WTC11 (cell line): ENCODE measurements around the gene TFB2M. TPM values are rescaled to one million over a fixed set of nuclear protein-coding genes. Genes with fewer than 3 reads are reported as not detected.

Source experiments
- ATAC-seq: fragments of 200-7000 bp; cut with Tn5 transposase; 2 replicates; pipeline ENCODE4 v1.10.0; 2021; ENCODE audit warnings: mild to moderate bottlenecking, moderate library complexity
- CTCF ChIA-PET: fragments of 300-600 bp; sonication (Branson Sonifier 250); formaldehyde crosslinking; loops from one replicate; lab custom pipeline; 2021; ENCODE audit warnings: antibody characterized with exemption; lab: Charles Lee
- POLR2A ChIA-PET: fragments of 350-600 bp; sonication (Branson Sonifier 250); formaldehyde crosslinking; loops from one replicate; lab custom pipeline; 2021; ENCODE audit warnings: antibody characterized with exemption; lab: Charles Lee
- DNase-seq: peaks from one replicate; pipeline ENCODE4 v3.0.0; 2021; ENCODE audit warnings: low spot score
- H3K27ac Mint-ChIP-seq: 2 replicates; pipeline ENCODE4 v1.8.0; 2021; ENCODE audit warnings: mixed read lengths
- H3K27me3 Mint-ChIP-seq: 2 replicates; pipeline ENCODE4 v1.8.0; 2021; ENCODE audit warnings: low read depth, mild to moderate bottlenecking, moderate library complexity, mixed read lengths
- H3K36me3 Mint-ChIP-seq: 2 replicates; pipeline ENCODE4 v1.8.0; 2021; ENCODE audit warnings: mixed read lengths
- H3K4me1 Mint-ChIP-seq: 2 replicates; pipeline ENCODE4 v1.8.0; 2022; ENCODE audit warnings: mixed read lengths
- H3K4me3 Mint-ChIP-seq: 2 replicates; pipeline ENCODE4 v1.8.0; 2021; ENCODE audit warnings: mild to moderate bottlenecking, moderate library complexity, mixed read lengths
- H3K9me3 Mint-ChIP-seq: 2 replicates; pipeline ENCODE4 v1.8.0; 2021; ENCODE audit warnings: mixed read lengths
- ATF1 ChIP-seq: sonication (generic); formaldehyde crosslinking; IDR thresholded peaks from 2 replicates; pipeline ENCODE4 v1.8.1; 2023; ENCODE audit warnings: mild to moderate bottlenecking, moderate library complexity, missing genetic modification reagents
- CREB1 ChIP-seq: sonication (generic); formaldehyde crosslinking; IDR thresholded peaks from 2 replicates; pipeline ENCODE4 v1.8.0; 2023; ENCODE audit warnings: mild to moderate bottlenecking, missing genetic modification reagents
- ELF4 ChIP-seq: sonication (generic); formaldehyde crosslinking; IDR thresholded peaks from 2 replicates; pipeline ENCODE4 v1.8.1; 2022; ENCODE audit warnings: low read depth, mild to moderate bottlenecking, moderate library complexity, missing genetic modification reagents
- EMX1 ChIP-seq: fragments of 250-450 bp; sonication (Bioruptor Pico); IDR thresholded peaks from 2 replicates; pipeline ENCODE4 v1.8.0; 2021; ENCODE audit warnings: mild to moderate bottlenecking
- GABPB1 ChIP-seq: sonication (generic); formaldehyde crosslinking; IDR thresholded peaks from 2 replicates; pipeline ENCODE4 v1.8.1; 2023; ENCODE audit warnings: mild to moderate bottlenecking, missing genetic modification reagents
- GRHL2 ChIP-seq: fragments of 250-450 bp; sonication (Bioruptor Pico); IDR thresholded peaks from 2 replicates; pipeline ENCODE4 v1.8.0; 2022; ENCODE audit warnings: mild to moderate bottlenecking, moderate library complexity; ENCODE audit not compliant: insufficient replicate concordance, severe bottlenecking
- GTF2I ChIP-seq: fragments of 250-450 bp; sonication (Bioruptor Pico); conservative IDR thresholded peaks from 2 replicates; pipeline ENCODE4 v1.4.0; 2021; ENCODE audit warnings: mild to moderate bottlenecking
- MXD4 ChIP-seq: fragments of 250-450 bp; sonication (Bioruptor Pico); IDR thresholded peaks from 2 replicates; pipeline ENCODE4 v1.8.0; 2021; ENCODE audit warnings: mild to moderate bottlenecking, moderate library complexity, borderline replicate concordance
- NFATC4 ChIP-seq: fragments of 250-450 bp; sonication (Bioruptor Pico); IDR thresholded peaks from 2 replicates; pipeline ENCODE4 v1.9.0; 2021; ENCODE audit warnings: mild to moderate bottlenecking
- NFE2L1 ChIP-seq: sonication (generic); formaldehyde crosslinking; IDR thresholded peaks from 2 replicates; pipeline ENCODE4 v1.8.1; 2023; ENCODE audit warnings: missing genetic modification reagents
- PRRX2 ChIP-seq: fragments of 250-450 bp; sonication (Bioruptor Pico); IDR thresholded peaks from 2 replicates; pipeline ENCODE4 v1.8.0; 2021; ENCODE audit warnings: mild to moderate bottlenecking
- SMAD3 ChIP-seq: sonication (generic); formaldehyde crosslinking; IDR thresholded peaks from 2 replicates; pipeline ENCODE4 v1.8.0; 2022; ENCODE audit warnings: missing genetic modification reagents, mild to moderate bottlenecking, borderline replicate concordance
- ZBTB21 ChIP-seq: sonication (generic); formaldehyde crosslinking; IDR thresholded peaks from 2 replicates; pipeline ENCODE4 v1.8.1; 2023; ENCODE audit warnings: mild to moderate bottlenecking, missing genetic modification reagents, borderline replicate concordance
- ZNF416 ChIP-seq: fragments of 250-450 bp; sonication (Bioruptor Pico); IDR thresholded peaks from 2 replicates; pipeline ENCODE4 v1.9.0; 2021; ENCODE audit warnings: mild to moderate bottlenecking, inconsistent platforms
- total RNA-seq: library from RNA; stranded (reverse); gene quantifications from 3 replicates; pipeline ENCODE4 v1.2.3, GENCODE V29; 2021
- TF ChIP-seq, protein P1 (sequence below): sonication (generic); formaldehyde crosslinking; IDR thresholded peaks from 2 replicates; pipeline ENCODE4 v1.8.1; 2023; ENCODE audit warnings: mild to moderate bottlenecking, moderate library complexity, missing genetic modification reagents
- TF ChIP-seq, protein P2 (sequence below): sonication (generic); formaldehyde crosslinking; IDR thresholded peaks from 2 replicates; pipeline ENCODE4 v1.8.1; 2022; ENCODE audit warnings: low read depth, mild to moderate bottlenecking, moderate library complexity, missing genetic modification reagents, borderline replicate concordance
- TF ChIP-seq, protein P3 (sequence below): fragments of 250-450 bp; sonication (Bioruptor Pico); IDR thresholded peaks from 2 replicates; pipeline ENCODE4 v2.1.2; 2022; ENCODE audit warnings: mild to moderate bottlenecking, moderate library complexity
- TF ChIP-seq, protein P4 (sequence below): fragments of 250-450 bp; sonication (Bioruptor Pico); IDR thresholded peaks from 2 replicates; pipeline ENCODE4 v1.9.0; 2021; ENCODE audit warnings: mild to moderate bottlenecking
- TF ChIP-seq, protein P5 (sequence below): sonication (generic); formaldehyde crosslinking; IDR thresholded peaks from 2 replicates; pipeline ENCODE4 v1.8.1; 2022; ENCODE audit warnings: mild to moderate bottlenecking, moderate library complexity, missing genetic modification reagents
- TF ChIP-seq, protein P6 (sequence below): sonication (generic); formaldehyde crosslinking; IDR thresholded peaks from 2 replicates; pipeline ENCODE4 v1.8.1; 2022; ENCODE audit warnings: missing genetic modification reagents, borderline replicate concordance

Gene TFB2M
- total RNA-seq, 1 experiment from 2014 or later: 16.5 TPM

DNA sequence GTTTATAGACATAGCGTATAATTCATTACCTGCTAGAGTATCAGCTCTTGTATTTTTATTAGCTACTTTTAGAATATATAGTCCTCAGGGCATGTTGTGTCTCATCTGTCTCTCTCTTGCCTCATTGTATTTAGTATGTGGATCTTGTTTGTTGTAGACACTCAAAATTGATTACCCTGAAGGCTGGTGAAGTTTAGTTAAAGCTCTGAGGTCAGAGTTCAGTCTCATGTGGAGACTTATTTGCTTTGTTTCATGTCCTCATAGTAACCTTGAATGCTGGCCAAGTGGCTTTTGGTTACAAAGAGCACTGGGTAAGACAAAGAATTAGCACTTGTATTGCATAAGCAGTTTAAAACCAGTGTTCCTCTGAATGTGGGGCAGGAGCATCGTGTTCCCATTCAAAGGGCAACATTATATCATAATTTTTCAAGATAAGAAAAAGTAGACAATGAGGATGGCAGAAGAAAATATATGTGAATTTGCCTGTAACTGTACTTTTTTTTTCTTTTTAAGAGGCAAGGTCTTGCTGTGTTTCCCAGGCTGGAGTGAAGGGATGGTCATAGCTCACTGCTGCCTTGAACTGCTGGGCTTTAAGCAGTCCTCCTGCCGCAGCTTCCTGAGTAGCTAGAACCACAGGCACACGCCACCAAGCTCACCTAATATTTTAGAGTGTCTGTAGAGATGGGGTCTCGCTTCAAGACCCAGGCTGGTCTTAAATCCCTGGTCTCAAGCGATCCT, 17.6 kb upstream of the TFB2M start:
- CTCF ChIA-PET: no interaction called here
- no peaks in the 10 kb centered on the region for H3K4me1 Mint-ChIP-seq

DNA sequence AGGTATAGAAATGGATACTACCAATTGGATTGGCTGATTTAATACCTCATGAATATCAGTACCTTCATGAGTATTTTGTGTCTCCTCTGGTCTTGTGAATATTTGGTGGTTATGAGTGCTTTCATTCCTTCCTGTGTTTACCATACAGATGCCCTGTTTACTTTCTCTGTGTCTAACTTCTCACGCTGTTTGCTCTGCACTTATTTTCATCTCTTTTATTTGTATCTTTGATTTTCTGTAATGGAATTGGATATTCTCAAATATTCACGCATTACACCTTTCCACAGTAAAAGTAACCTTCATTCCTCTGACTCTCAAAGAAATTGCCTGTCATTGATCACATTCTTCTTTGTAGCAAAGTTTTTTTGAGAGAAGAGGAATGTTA, 17.0 kb upstream of the TFB2M start:
- TF ChIP-seq, protein P1, sequence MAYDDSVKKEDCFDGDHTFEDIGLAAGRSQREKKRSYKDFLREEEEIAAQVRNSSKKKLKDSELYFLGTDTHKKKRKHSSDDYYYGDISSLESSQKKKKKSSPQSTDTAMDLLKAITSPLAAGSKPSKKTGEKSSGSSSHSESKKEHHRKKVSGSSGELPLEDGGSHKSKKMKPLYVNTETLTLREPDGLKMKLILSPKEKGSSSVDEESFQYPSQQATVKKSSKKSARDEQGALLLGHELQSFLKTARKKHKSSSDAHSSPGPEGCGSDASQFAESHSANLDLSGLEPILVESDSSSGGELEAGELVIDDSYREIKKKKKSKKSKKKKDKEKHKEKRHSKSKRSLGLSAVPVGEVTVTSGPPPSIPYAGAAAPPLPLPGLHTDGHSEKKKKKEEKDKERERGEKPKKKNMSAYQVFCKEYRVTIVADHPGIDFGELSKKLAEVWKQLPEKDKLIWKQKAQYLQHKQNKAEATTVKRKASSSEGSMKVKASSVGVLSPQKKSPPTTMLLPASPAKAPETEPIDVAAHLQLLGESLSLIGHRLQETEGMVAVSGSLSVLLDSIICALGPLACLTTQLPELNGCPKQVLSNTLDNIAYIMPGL (CRISPR knock-in tag): no peak
- TF ChIP-seq NFATC4 (CRISPR knock-in tag) (no peak), SMAD3 (CRISPR knock-in tag) (no peak), ZNF416 (CRISPR knock-in tag) (no peak), CREB1 (no peak), ZBTB21 (CRISPR knock-in tag) (no peak)
- ChIA-PET POLR2A (no interaction called here), CTCF (no interaction called here)
- Mint-ChIP-seq H3K27ac (no peak overlapping the region), H3K4me1 (no peaks in the 10 kb centered on the region), H3K4me3 (no peak overlapping the region), H3K27me3 (no peaks in the 10 kb centered on the region), H3K36me3 (no peaks in the 10 kb centered on the region), H3K9me3 (no peaks in the 10 kb centered on the region)
- no peak for DNase-seq
- ATAC-seq: no peak

More for the DNA sequence above, 17.6 kb upstream of the TFB2M start:
- Mint-ChIP-seq H3K27me3 (no peaks in the 10 kb centered on the region), H3K4me3 (no peak overlapping the region), H3K36me3 (no peaks in the 10 kb centered on the region), H3K27ac (no peak overlapping the region; the same call in 1 of the 2 replicates), H3K9me3 (no peaks in the 10 kb centered on the region)
- POLR2A ChIA-PET: no interaction called here
- ATAC-seq (no peak), DNase-seq (no peak)
- TF ChIP-seq GABPB1 (CRISPR knock-in tag): peak; percentile 84
- TF ChIP-seq PRRX2 (CRISPR knock-in tag): no peak

DNA sequence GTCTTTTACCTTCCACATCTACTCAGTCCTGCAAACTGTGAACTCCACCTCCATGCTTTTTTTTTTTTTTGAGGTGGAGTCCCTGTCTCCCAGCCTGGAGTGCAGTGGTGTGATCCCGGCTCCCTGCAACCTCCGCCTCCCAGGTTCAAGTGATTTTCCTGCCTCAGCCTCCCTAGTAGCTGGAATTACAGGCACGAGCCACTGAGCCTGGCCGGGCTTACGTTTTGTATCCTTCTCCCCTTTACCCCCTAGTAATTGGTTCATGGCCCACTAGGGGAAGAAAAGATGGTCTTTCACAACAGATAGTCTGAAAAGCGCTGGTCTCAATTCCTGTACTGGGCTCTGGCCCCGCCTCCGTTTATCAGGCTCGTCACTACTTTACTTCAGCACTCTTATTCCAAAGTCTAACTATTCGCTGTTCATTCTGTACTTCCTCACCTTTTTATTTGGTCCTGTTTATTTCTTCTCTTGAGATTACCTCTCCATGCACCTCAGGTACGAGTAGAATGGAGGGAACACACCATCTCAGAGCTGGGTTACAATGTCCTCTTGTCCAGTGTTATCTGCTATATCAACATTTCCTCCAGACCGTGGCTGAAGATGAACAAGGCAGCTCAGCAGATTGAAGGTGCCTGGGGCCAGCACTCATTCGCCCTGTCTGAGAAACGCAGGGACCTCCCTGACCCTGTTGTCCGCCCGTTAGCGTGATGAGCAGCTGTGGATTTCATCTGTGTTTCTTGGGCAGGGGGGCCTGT, 16.4 kb upstream of the TFB2M start:
- no peaks in the 10 kb centered on the region for H3K36me3 Mint-ChIP-seq
- no peak overlapping the region for H3K4me3 Mint-ChIP-seq
- no peaks in the 10 kb centered on the region for H3K9me3 Mint-ChIP-seq
- ATAC-seq: no peak
- no peak for DNase-seq
- POLR2A ChIA-PET: no interaction called here
- no peaks in the 10 kb centered on the region for H3K4me1 Mint-ChIP-seq
- no peaks in the 10 kb centered on the region for H3K27me3 Mint-ChIP-seq
- CTCF ChIA-PET: no interaction called here
- no peak overlapping the region for H3K27ac Mint-ChIP-seq
- TF ChIP-seq GTF2I (CRISPR knock-in tag) (no peak), ATF1 (CRISPR knock-in tag) (no peak), MXD4 (CRISPR knock-in tag) (no peak), EMX1 (CRISPR knock-in tag) (no peak), NFE2L1 (no peak), GRHL2 (CRISPR knock-in tag) (no peak), CREB1 (no peak), ELF4 (CRISPR knock-in tag) (no peak)
- TF ChIP-seq, protein P2, sequence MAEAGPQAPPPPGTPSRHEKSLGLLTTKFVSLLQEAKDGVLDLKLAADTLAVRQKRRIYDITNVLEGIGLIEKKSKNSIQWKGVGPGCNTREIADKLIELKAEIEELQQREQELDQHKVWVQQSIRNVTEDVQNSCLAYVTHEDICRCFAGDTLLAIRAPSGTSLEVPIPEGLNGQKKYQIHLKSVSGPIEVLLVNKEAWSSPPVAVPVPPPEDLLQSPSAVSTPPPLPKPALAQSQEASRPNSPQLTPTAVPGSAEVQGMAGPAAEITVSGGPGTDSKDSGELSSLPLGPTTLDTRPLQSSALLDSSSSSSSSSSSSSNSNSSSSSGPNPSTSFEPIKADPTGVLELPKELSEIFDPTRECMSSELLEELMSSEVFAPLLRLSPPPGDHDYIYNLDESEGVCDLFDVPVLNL (CRISPR knock-in tag): no peak
- TF ChIP-seq, protein P1 (CRISPR knock-in tag): no peak
- TF ChIP-seq, protein P3, sequence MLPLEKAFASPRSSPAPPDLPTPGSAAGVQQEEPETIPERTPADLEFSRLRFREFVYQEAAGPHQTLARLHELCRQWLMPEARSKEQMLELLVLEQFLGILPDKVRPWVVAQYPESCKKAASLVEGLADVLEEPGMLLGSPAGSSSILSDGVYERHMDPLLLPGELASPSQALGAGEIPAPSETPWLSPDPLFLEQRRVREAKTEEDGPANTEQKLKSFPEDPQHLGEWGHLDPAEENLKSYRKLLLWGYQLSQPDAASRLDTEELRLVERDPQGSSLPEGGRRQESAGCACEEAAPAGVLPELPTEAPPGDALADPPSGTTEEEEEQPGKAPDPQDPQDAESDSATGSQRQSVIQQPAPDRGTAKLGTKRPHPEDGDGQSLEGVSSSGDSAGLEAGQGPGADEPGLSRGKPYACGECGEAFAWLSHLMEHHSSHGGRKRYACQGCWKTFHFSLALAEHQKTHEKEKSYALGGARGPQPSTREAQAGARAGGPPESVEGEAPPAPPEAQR (CRISPR knock-in tag): no peak
- TF ChIP-seq, protein P4, sequence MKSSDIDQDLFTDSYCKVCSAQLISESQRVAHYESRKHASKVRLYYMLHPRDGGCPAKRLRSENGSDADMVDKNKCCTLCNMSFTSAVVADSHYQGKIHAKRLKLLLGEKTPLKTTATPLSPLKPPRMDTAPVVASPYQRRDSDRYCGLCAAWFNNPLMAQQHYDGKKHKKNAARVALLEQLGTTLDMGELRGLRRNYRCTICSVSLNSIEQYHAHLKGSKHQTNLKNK (CRISPR knock-in tag): no peak
- TF ChIP-seq, protein P5, sequence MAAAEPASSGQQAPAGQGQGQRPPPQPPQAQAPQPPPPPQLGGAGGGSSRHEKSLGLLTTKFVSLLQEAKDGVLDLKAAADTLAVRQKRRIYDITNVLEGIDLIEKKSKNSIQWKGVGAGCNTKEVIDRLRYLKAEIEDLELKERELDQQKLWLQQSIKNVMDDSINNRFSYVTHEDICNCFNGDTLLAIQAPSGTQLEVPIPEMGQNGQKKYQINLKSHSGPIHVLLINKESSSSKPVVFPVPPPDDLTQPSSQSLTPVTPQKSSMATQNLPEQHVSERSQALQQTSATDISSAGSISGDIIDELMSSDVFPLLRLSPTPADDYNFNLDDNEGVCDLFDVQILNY (CRISPR knock-in tag): no peak
- TF ChIP-seq, protein P6, sequence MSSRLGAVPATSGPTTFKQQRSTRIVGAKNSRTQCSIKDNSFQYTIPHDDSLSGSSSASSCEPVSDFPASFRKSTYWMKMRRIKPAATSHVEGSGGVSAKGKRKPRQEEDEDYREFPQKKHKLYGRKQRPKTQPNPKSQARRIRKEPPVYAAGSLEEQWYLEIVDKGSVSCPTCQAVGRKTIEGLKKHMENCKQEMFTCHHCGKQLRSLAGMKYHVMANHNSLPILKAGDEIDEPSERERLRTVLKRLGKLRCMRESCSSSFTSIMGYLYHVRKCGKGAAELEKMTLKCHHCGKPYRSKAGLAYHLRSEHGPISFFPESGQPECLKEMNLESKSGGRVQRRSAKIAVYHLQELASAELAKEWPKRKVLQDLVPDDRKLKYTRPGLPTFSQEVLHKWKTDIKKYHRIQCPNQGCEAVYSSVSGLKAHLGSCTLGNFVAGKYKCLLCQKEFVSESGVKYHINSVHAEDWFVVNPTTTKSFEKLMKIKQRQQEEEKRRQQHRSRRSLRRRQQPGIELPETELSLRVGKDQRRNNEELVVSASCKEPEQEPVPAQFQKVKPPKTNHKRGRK (CRISPR knock-in tag): no peak
